ENCODE measurements around the gene NECAB2.

NECAB2 gene

DNA sequence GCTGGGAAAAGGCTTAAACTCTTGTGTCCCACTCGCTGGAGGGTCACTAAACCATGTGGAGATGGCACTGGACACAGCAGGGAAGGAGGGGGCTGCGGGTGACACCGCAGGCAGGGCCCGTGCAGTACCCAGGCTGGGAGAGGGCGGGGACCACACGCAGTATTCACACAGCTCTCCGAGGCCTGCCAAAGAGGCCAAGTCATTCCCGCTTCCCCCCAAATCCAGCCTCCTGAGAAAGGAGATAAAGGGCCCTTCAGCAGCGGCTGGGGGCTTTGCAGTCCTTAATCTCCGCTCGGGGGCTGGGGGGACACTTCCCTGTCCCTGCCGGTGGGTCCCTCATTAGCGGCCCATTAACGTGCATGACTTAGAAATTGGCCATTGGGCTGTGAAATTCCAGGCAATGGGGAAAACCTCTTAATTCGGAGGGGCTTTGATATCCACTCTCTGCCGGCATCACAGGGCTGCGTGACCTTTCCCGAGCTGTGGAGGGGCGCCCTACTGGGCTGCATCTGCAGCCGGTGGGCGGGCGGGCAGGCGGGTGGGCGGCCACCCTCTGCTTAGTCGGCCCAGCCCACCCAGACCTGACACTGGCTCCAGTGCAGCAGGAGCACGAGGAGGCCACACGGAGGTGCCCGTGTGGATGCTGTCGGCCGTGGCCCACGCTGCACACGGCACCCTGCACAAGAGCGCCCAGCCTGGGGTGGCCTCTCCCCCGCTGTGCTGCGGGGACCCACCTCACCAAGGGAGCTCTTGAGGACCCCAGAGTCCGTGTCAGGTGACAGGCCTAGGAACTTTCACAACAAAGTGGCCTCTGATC lies 77.2 kb downstream of the NECAB2 start:
- TF ChIP-seq ISL1 (CRISPR knock-in tag; IDR thresholded peaks at IDR 0.05) (no peak), RARB (CRISPR knock-in tag; IDR thresholded peaks at IDR 0.05) (no peak), ZC3H10 (CRISPR knock-in tag; IDR thresholded peaks at IDR 0.05) (no peak), TCF4 (CRISPR knock-in tag; IDR thresholded peaks at IDR 0.05; ENCODE audit: borderline replicate concordance) (no peak), ZNF8 (CRISPR knock-in tag; IDR thresholded peaks at IDR 0.05) (no peak), CSDC2 (CRISPR knock-in tag; IDR thresholded peaks at IDR 0.05) (no peak), TOX (CRISPR knock-in tag; IDR thresholded peaks at IDR 0.05; ENCODE audit: borderline replicate concordance) (no peak), BACH2 (CRISPR knock-in tag; IDR thresholded peaks at IDR 0.05; ENCODE audit: borderline replicate concordance) (no peak), ESRRG (CRISPR knock-in tag; IDR thresholded peaks at IDR 0.05) (no peak), OSR1 (CRISPR knock-in tag; IDR thresholded peaks at IDR 0.05) (no peak), PPARA (CRISPR knock-in tag; IDR thresholded peaks at IDR 0.05; ENCODE audit: borderline replicate concordance) (no peak)
- TF ChIP-seq, protein P1, sequence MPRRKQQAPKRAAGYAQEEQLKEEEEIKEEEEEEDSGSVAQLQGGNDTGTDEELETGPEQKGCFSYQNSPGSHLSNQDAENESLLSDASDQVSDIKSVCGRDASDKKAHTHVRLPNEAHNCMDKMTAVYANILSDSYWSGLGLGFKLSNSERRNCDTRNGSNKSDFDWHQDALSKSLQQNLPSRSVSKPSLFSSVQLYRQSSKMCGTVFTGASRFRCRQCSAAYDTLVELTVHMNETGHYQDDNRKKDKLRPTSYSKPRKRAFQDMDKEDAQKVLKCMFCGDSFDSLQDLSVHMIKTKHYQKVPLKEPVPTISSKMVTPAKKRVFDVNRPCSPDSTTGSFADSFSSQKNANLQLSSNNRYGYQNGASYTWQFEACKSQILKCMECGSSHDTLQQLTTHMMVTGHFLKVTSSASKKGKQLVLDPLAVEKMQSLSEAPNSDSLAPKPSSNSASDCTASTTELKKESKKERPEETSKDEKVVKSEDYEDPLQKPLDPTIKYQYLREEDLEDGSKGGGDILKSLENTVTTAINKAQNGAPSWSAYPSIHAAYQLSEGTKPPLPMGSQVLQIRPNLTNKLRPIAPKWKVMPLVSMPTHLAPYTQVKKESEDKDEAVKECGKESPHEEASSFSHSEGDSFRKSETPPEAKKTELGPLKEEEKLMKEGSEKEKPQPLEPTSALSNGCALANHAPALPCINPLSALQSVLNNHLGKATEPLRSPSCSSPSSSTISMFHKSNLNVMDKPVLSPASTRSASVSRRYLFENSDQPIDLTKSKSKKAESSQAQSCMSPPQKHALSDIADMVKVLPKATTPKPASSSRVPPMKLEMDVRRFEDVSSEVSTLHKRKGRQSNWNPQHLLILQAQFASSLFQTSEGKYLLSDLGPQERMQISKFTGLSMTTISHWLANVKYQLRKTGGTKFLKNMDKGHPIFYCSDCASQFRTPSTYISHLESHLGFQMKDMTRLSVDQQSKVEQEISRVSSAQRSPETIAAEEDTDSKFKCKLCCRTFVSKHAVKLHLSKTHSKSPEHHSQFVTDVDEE (CRISPR knock-in tag; IDR thresholded peaks at IDR 0.05): no peak
- TF ChIP-seq, protein P2, sequence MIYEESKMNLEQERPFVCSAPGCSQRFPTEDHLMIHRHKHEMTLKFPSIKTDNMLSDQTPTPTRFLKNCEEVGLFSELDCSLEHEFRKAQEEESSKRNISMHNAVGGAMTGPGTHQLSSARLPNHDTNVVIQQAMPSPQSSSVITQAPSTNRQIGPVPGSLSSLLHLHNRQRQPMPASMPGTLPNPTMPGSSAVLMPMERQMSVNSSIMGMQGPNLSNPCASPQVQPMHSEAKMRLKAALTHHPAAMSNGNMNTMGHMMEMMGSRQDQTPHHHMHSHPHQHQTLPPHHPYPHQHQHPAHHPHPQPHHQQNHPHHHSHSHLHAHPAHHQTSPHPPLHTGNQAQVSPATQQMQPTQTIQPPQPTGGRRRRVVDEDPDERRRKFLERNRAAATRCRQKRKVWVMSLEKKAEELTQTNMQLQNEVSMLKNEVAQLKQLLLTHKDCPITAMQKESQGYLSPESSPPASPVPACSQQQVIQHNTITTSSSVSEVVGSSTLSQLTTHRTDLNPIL (CRISPR knock-in tag; IDR thresholded peaks at IDR 0.05; ENCODE audit: low read depth): no peak
- TF ChIP-seq, protein P3, sequence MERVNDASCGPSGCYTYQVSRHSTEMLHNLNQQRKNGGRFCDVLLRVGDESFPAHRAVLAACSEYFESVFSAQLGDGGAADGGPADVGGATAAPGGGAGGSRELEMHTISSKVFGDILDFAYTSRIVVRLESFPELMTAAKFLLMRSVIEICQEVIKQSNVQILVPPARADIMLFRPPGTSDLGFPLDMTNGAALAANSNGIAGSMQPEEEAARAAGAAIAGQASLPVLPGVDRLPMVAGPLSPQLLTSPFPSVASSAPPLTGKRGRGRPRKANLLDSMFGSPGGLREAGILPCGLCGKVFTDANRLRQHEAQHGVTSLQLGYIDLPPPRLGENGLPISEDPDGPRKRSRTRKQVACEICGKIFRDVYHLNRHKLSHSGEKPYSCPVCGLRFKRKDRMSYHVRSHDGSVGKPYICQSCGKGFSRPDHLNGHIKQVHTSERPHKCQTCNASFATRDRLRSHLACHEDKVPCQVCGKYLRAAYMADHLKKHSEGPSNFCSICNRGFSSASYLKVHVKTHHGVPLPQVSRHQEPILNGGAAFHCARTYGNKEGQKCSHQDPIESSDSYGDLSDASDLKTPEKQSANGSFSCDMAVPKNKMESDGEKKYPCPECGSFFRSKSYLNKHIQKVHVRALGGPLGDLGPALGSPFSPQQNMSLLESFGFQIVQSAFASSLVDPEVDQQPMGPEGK (CRISPR knock-in tag; IDR thresholded peaks at IDR 0.05; ENCODE audit: borderline replicate concordance): no peak
- TF ChIP-seq, protein P4, sequence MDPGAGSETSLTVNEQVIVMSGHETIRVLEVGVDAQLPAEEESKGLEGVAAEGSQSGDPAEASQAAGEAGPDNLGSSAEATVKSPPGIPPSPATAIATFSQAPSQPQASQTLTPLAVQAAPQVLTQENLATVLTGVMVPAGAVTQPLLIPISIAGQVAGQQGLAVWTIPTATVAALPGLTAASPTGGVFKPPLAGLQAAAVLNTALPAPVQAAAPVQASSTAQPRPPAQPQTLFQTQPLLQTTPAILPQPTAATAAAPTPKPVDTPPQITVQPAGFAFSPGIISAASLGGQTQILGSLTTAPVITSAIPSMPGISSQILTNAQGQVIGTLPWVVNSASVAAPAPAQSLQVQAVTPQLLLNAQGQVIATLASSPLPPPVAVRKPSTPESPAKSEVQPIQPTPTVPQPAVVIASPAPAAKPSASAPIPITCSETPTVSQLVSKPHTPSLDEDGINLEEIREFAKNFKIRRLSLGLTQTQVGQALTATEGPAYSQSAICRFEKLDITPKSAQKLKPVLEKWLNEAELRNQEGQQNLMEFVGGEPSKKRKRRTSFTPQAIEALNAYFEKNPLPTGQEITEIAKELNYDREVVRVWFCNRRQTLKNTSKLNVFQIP (CRISPR knock-in tag; IDR thresholded peaks at IDR 0.05; ENCODE audit: borderline replicate concordance, low read depth): no peak
- ATAC-seq: no peak

DNA sequence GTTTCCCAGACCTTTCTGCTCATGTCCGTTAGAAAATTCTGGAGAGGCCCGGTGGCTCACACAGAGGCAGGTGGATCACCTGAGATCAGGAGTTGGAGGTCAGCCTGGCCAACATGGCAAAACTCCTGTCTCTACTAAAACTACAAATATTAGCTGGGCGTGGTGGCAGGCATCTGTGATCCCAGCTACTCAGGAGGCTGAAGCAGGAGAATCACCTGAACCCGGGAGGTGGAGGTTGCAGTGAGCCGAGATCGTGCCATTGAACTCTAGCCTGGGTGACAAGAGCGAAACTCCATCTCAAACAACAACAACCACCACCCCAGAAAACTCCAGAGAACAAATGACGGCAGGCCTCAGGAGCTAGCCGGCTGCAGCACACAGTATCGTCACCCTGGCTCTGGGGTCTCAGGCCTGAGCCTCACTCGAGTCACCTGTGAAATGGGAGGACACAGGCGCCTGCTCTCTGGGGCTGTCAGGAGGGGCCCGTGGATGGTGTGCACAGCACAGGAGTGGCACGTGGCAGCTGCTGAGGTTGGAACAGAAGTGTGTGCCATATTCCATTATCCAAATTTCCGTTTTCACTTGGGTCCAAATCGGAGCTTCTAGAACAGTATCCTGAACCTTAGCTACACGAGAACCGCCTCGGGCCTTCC lies 77.9 kb downstream of the NECAB2 start:
- no peak for ATAC-seq
- TF ChIP-seq BACH2 (CRISPR knock-in tag; IDR thresholded peaks at IDR 0.05; ENCODE audit: borderline replicate concordance) (no peak), ZNF70 (CRISPR knock-in tag; IDR thresholded peaks at IDR 0.05) (no peak), GLIS3 (CRISPR knock-in tag; IDR thresholded peaks at IDR 0.05) (no peak), RARB (CRISPR knock-in tag; IDR thresholded peaks at IDR 0.05) (no peak), ZNF565 (CRISPR knock-in tag; conservative IDR thresholded peaks at IDR 0.05; ENCODE audit: low read depth) (no peak), CSDC2 (CRISPR knock-in tag; IDR thresholded peaks at IDR 0.05) (no peak), ARNTL (CRISPR knock-in tag; IDR thresholded peaks at IDR 0.05; ENCODE audit: borderline replicate concordance, low read depth) (no peak), ZFP30 (CRISPR knock-in tag; IDR thresholded peaks at IDR 0.05) (no peak)
- TF ChIP-seq, protein P5, sequence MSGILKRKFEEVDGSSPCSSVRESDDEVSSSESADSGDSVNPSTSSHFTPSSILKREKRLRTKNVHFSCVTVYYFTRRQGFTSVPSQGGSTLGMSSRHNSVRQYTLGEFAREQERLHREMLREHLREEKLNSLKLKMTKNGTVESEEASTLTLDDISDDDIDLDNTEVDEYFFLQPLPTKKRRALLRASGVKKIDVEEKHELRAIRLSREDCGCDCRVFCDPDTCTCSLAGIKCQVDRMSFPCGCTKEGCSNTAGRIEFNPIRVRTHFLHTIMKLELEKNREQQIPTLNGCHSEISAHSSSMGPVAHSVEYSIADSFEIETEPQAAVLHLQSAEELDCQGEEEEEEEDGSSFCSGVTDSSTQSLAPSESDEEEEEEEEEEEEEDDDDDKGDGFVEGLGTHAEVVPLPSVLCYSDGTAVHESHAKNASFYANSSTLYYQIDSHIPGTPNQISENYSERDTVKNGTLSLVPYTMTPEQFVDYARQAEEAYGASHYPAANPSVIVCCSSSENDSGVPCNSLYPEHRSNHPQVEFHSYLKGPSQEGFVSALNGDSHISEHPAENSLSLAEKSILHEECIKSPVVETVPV (CRISPR knock-in tag; IDR thresholded peaks at IDR 0.05): no peak
- TF ChIP-seq, protein P2 (CRISPR knock-in tag; IDR thresholded peaks at IDR 0.05; ENCODE audit: low read depth): no peak
- TF ChIP-seq, protein P4 (CRISPR knock-in tag; IDR thresholded peaks at IDR 0.05; ENCODE audit: borderline replicate concordance, low read depth): no peak
- TF ChIP-seq, protein P1 (CRISPR knock-in tag; IDR thresholded peaks at IDR 0.05): no peak
